Prostate gland (tissue), 2 donors: ENCODE results near the gene TRA2B. TPM values are rescaled to one million over a fixed set of nuclear protein-coding genes. Genes with fewer than 3 reads are reported as not detected.

ENCODE experiments used
- DNase-seq: peaks from one replicate; pipeline ENCODE4 v3.0.0-alpha.2; 2019; ENCODE audit warnings: low spot score
- H3K27ac ChIP-seq, 2 donors: fragments of 200-600 bp; sonication (generic); 2 replicates each; pipeline ENCODE4 v1.5.1; 2017 to 2019
- H3K27me3 ChIP-seq: fragments of 200-600 bp; sonication (generic); replicated peaks from 2 replicates; pipeline ENCODE4 v1.5.1; 2019; ENCODE audit not compliant: insufficient read depth
- H3K36me3 ChIP-seq, 2 donors: fragments of 200-600 bp; sonication (generic); 1 replicate in 1 of 2; 2 replicates in 1 of 2; pipeline versions ENCODE4 v1.5.1 to v1.8.1; 2017 to 2019
- H3K4me1 ChIP-seq: fragments of 200-600 bp; sonication (generic); replicated peaks from 2 replicates; pipeline ENCODE4 v1.5.1; 2019
- H3K4me3 ChIP-seq, 2 donors: fragments of 200-600 bp; sonication (generic); 2 replicates each; pipeline ENCODE4 v1.5.1; 2017 to 2019
- H3K9me3 ChIP-seq: fragments of 200-600 bp; sonication (generic); 2 replicates; pipeline ENCODE4 v1.5.1; 2017
- CTCF ChIP-seq, 4 experiments: fragments of 200-600 bp in 2 of 4; fragments of 450-650 bp in 2 of 4; sonication (generic) in 2 of 4; IDR thresholded peaks; 1 replicate in 3 of 4; 2 replicates in 1 of 4; pipeline ENCODE4 v1.5.1; 2016 to 2019; ENCODE audit warnings: antibody characterized with exemption in 4 of 4, mild to moderate bottlenecking in 2 of 4, moderate library complexity in 2 of 4
- POLR2A ChIP-seq: fragments of 450-650 bp; IDR thresholded peaks from one replicate; pipeline ENCODE4 v1.6.1; 2016; ENCODE audit warnings: antibody characterized with exemption, mild to moderate bottlenecking
- POLR2AphosphoS5 ChIP-seq: sonication (generic); formaldehyde crosslinking; IDR thresholded peaks from one replicate; pipeline ENCODE4 v1.6.1; 2017; ENCODE audit warnings: antibody characterized with exemption
- WGBS: methylation state at CpG from one replicate; pipeline ENCODE4 v1.1.5; 2018; 5-methylcytosine and 5-hydroxymethylcytosine counted together
- intact Hi-C: fragments of 100-400 bp; cut with DNase I; formaldehyde crosslinking; loops from one replicate; pipeline ENCODE4 v1.14.2; 2022
- total RNA-seq, 2 donors: library from RNA; depleted of rRNA; stranded (reverse); fragments of >200 nt; gene quantifications; one replicate each; pipeline ENCODE4 v1.1.0, GENCODE V29; 2016

Gene TRA2B
- total RNA-seq, 2 donors from 2014 or later = 132 to 137 TPM

- intact Hi-C loops = no loop called here
- no peaks in the 10 kb centered on the region for H3K9me3 ChIP-seq
- TF ChIP-seq POLR2AphosphoS5 = peak; percentile 62
- no peak for TF ChIP-seq POLR2A
- peak overlapping the region; percentile 41 to 67 for H3K27ac ChIP-seq
- no peaks in the 10 kb centered on the region for H3K27me3 ChIP-seq
- no peak overlapping the region for H3K4me3 ChIP-seq
- peak; percentile 51 for DNase-seq
- WGBS = 13% methylated on average over 5 of the region's 5 CpGs
- no peaks in the 10 kb centered on the region for H3K36me3 ChIP-seq
- H3K4me1 ChIP-seq = no peaks in the 10 kb centered on the region
These were observed 22.1 kb upstream of the TRA2B start for GRCh38 chr3:185959609-185960521.

DNA sequence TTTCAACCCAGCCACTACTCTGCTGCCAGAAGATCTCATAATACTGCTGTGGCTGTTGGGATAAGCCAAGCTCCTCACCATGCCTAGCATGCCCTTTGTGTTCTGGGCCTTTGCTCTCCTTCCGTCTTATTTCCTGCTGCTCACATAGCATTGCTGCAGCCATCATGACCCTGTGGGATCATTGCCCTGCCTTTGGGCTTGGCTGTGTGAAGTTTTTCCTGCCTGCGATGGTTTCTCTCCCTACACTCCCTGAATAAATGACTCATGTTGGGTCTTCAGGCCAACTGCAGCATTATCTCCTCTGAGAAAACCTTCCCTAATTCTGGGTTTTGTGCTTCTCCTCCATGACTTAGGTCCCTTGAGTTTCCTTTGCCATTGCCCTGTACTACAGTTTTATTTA, 20.8 kb upstream of the TRA2B start:
- intact Hi-C loops = no loop called here
- H3K4me3 ChIP-seq = no peak overlapping the region
- H3K4me1 ChIP-seq = no peaks in the 10 kb centered on the region
- DNase-seq = no peak
- H3K9me3 ChIP-seq = no peaks in the 10 kb centered on the region
- H3K27me3 ChIP-seq = no peaks in the 10 kb centered on the region
- no peak overlapping the region for H3K27ac ChIP-seq
- TF ChIP-seq POLR2AphosphoS5 (no peak), CTCF (IDR thresholded peaks at IDR 0.05) (no peak), POLR2A (no peak)
- WGBS = 91% methylated on average over 2 of the region's 2 CpGs
- no peaks in the 10 kb centered on the region for H3K36me3 ChIP-seq

- TF ChIP-seq POLR2A (no peak), POLR2AphosphoS5 (no peak), CTCF (IDR thresholded peaks at IDR 0.05) (no peak)
- Histone ChIP-seq H3K27me3 (no peaks in the 10 kb centered on the region), H3K4me3 (no peak overlapping the region), H3K9me3 (no peaks in the 10 kb centered on the region), H3K4me1 (no peaks in the 10 kb centered on the region), H3K36me3 (no peaks in the 10 kb centered on the region), H3K27ac (no peak overlapping the region)
- no peak for DNase-seq
- 77% methylated on average over 3 of the region's 3 CpGs for WGBS
- intact Hi-C loops = no loop called here
These were observed 18.4 kb upstream of the TRA2B start for GRCh38 chr3:185956244-185956643.

DNA sequence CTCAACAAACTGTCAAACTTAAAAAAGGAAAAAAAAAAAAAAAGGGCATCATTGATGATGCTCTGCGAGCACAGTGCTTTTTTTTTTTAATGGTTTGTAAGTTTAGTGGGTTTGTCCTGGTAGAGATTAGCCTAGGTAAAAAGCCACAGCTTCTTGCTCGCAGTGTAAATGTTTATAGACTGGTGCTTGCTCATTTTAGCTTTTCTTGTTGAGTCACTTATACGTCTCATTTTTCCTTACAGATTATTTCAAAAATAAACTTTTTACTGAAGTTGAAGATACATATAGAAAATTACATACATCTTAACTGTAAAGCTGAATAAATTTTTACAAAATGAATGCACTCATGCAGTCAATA, 16.5 kb upstream of the TRA2B start:
- 82% methylated on average over 3 of the region's 3 CpGs for WGBS

DNA sequence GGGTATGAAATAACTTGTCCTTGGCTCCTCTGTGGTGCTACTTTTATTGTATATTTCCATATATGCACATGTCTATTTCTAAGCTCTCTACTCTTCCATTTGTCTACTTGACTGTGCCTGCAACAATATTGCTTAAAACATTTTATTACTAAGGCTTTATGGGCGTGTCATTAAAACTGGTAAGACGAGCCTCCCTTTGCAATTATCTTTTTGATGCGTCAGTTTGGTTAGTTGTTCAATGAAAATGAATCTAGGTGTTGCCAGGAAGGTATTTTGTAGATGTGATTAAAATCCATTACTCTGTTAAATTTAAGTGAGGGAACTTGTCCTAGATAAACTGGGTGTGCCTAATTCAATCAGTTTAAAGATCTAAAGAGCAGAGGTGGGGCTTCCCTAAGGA, 12.9 kb upstream of the TRA2B start:
- Histone ChIP-seq H3K4me3 (no peak overlapping the region), H3K36me3 (no peaks in the 10 kb centered on the region), H3K27ac (no peak overlapping the region), H3K9me3 (no peaks in the 10 kb centered on the region), H3K27me3 (no peaks in the 10 kb centered on the region), H3K4me1 (no peaks in the 10 kb centered on the region)
- WGBS = 44% methylated on average over 3 of the region's 3 CpGs
- no peak for DNase-seq
- intact Hi-C loops = no loop called here
- no peak for TF ChIP-seq CTCF (IDR thresholded peaks at IDR 0.05)
- TF ChIP-seq POLR2AphosphoS5 = peak; percentile 5
- TF ChIP-seq POLR2A = no peak

More for the DNA sequence above, 16.5 kb upstream of the TRA2B start:
- Histone ChIP-seq H3K27me3 (no peaks in the 10 kb centered on the region), H3K9me3 (no peaks in the 10 kb centered on the region), H3K36me3 (no peaks in the 10 kb centered on the region), H3K4me1 (no peaks in the 10 kb centered on the region), H3K27ac (no peak overlapping the region), H3K4me3 (no peak overlapping the region)
- TF ChIP-seq POLR2A (no peak), POLR2AphosphoS5 (no peak), CTCF (IDR thresholded peaks at IDR 0.05) (no peak)
- no peak for DNase-seq
- intact Hi-C loops = no loop called here
